ENCODE results near the gene FAM76B. TPM values are rescaled to one million over a fixed set of nuclear protein-coding genes. Genes with fewer than 3 reads are reported as not detected.

FAM76B gene
- total RNA-seq, 6 donors from 2014 or later: 16.2 to 82.8 (median 25.4) TPM

DNA sequence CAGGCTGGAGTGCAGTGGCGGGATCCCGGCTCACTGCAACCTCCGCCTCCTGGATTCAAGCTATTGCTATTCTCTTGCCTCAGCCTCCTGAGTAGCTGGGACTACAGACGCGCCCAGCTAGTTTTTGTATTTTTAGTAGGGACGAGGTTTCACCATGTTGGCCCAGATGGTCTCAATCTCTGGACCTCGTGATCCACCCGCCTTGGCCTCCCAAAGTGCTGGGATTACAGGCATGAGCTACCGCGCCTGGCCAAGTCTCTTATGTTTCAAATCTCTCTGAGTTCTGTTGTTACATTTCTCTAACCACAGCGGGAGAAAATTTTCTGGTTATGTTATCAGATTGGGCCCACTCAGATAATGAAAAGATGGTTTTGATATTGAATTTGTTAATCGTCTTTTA is 10.9 kb upstream of the FAM76B start:
- WGBS, 2 donors: 97 to 98% methylated on average over 12 of the region's 12 CpGs
- no peak for ATAC-seq (ENCODE audit: low FRiP score in 2 of 2)
- DNase-seq: no peak
- Histone ChIP-seq H3K4me3 (no peak overlapping the region), H3K9me3 (no peaks in the 10 kb centered on the region), H3K36me3 (peaks cover 0 to 28% (median 8%) of the 10 kb centered on the region in 4 donors), H3K27ac (no peak overlapping the region), H3K4me1 (no peaks in the 10 kb centered on the region), H3K27me3 (no peaks in the 10 kb centered on the region)
- TF ChIP-seq POLR2A (IDR thresholded peaks at IDR 0.05): no peak
- no peak for TF ChIP-seq EP300 (IDR thresholded peaks at IDR 0.05)
- TF ChIP-seq POLR2AphosphoS5 (IDR thresholded peaks at IDR 0.05): no peak
- TF ChIP-seq, protein P1, sequence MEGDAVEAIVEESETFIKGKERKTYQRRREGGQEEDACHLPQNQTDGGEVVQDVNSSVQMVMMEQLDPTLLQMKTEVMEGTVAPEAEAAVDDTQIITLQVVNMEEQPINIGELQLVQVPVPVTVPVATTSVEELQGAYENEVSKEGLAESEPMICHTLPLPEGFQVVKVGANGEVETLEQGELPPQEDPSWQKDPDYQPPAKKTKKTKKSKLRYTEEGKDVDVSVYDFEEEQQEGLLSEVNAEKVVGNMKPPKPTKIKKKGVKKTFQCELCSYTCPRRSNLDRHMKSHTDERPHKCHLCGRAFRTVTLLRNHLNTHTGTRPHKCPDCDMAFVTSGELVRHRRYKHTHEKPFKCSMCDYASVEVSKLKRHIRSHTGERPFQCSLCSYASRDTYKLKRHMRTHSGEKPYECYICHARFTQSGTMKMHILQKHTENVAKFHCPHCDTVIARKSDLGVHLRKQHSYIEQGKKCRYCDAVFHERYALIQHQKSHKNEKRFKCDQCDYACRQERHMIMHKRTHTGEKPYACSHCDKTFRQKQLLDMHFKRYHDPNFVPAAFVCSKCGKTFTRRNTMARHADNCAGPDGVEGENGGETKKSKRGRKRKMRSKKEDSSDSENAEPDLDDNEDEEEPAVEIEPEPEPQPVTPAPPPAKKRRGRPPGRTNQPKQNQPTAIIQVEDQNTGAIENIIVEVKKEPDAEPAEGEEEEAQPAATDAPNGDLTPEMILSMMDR (IDR thresholded peaks at IDR 0.05): no peak

DNA sequence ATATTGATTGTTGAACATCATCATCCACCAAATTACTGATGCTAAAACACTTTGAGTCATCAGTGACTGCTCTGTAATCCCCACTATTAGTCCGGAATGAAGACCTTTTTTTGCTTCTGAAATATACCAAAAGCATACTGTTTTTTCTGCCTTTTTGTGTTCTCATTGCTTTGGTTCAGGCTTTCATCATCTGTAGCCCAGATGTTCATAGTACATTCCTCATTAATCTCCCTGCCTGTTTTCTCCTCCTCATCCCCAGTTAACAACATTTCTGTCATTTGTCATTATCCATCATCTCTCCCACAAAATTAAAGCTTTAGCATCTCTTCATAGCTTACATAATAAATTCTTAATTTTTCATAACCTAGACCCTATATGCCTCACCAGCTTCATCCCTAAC is 10.0 kb upstream of the FAM76B start:
- no peaks in the 10 kb centered on the region for H3K4me1 ChIP-seq
- ATAC-seq (ENCODE audit: low FRiP score in 2 of 2) (no peak), DNase-seq (no peak)
- no peaks in the 10 kb centered on the region for H3K27me3 ChIP-seq
- H3K36me3 ChIP-seq: peaks cover 0 to 28% (median 8%) of the 10 kb centered on the region in 4 donors
- TF ChIP-seq, protein P1 (IDR thresholded peaks at IDR 0.05): no peak
- TF ChIP-seq EP300 (IDR thresholded peaks at IDR 0.05) (no peak), POLR2A (IDR thresholded peaks at IDR 0.05) (no peak), POLR2AphosphoS5 (IDR thresholded peaks at IDR 0.05) (no peak)
- H3K27ac ChIP-seq: no peak overlapping the region
- WGBS, 2 donors: 89 to 98% methylated on average over 1 of the region's 1 CpG
- no peaks in the 10 kb centered on the region for H3K9me3 ChIP-seq
- H3K4me3 ChIP-seq: no peak overlapping the region

DNA sequence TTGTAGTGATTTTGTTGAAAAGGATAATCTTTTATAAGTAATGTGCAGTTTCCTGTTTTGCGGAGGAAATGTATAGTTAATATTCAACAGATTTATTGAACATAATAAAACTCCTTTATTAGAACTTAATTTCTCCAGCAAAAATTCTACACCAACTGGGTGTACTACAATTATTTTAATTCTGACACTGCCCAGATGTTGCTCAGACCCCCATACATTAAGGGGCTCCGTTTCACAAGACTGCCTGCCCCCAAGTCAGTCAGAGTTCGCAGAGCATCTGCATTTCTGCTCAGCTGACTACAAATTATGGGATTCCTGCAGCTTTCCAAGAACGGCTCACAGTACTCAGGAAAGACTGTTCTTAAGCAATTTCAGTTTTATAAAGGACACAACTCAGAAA is 6.9 kb upstream of the FAM76B start:
- no peak for ATAC-seq (ENCODE audit: low FRiP score in 2 of 2)
- WGBS, 2 donors: 82 to 87% methylated on average over 4 of the region's 4 CpGs
- no peak for DNase-seq
- Histone ChIP-seq H3K4me1 (peaks cover 8 to 14% (median 10%) of the 10 kb centered on the region in 4 donors), H3K4me3 (no peak overlapping the region), H3K27ac (no peak overlapping the region), H3K27me3 (no peaks in the 10 kb centered on the region), H3K9me3 (no peaks in the 10 kb centered on the region), H3K36me3 (peaks cover 0 to 21% (median 8%) of the 10 kb centered on the region in 4 donors)
- TF ChIP-seq POLR2A (IDR thresholded peaks at IDR 0.05): no peak
- TF ChIP-seq, protein P1 (IDR thresholded peaks at IDR 0.05): no peak
- no peak for TF ChIP-seq EP300 (IDR thresholded peaks at IDR 0.05)

DNA sequence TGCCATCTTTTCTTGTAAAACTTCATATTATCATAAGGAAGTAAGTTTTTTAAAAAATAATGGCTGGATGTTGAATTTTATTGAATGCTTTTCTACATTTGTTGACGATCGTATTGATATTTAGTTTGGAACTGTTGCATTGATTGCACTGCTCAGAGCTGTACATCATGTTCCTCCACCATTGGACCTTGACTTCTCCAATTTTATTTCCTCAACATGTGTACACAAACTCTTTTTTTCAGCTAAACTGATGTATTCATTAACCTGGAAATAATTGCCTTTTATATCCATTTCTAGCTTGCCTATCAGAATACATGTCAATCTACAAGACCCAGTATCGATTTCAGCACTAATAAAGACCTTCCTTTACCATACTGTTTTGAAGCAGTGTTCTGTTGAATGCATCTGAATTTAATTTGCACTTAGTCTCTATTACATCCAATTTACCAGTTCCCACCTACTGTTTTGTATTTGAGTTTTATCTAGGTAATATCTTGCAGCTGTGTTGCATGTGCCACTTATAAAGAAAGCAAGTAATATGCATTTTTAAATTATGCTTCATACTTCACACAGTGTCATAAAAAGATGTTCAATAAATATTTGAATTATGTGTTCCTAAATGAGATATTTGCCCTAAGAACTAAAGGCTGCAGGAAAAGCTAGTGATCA is 6.2 kb upstream of the FAM76B start:
- peaks cover 0 to 16% (median 8%) of the 10 kb centered on the region in 4 donors for H3K36me3 ChIP-seq
- 95% methylated on average over 3 of the region's 3 CpGs for WGBS, 2 donors
- H3K4me3 ChIP-seq: no peak overlapping the region
- H3K9me3 ChIP-seq: no peaks in the 10 kb centered on the region
- TF ChIP-seq, protein P1 (IDR thresholded peaks at IDR 0.05): no peak
- TF ChIP-seq POLR2A (IDR thresholded peaks at IDR 0.05) (no peak), POLR2AphosphoS5 (IDR thresholded peaks at IDR 0.05) (no peak), EP300 (IDR thresholded peaks at IDR 0.05) (no peak)
- H3K27ac ChIP-seq: no peak overlapping the region
- no peak for DNase-seq
- ATAC-seq (ENCODE audit: low FRiP score in 2 of 2): no peak
- peaks cover 10 to 18% (median 14%) of the 10 kb centered on the region in 4 donors for H3K4me1 ChIP-seq
- H3K27me3 ChIP-seq: no peaks in the 10 kb centered on the region

DNA sequence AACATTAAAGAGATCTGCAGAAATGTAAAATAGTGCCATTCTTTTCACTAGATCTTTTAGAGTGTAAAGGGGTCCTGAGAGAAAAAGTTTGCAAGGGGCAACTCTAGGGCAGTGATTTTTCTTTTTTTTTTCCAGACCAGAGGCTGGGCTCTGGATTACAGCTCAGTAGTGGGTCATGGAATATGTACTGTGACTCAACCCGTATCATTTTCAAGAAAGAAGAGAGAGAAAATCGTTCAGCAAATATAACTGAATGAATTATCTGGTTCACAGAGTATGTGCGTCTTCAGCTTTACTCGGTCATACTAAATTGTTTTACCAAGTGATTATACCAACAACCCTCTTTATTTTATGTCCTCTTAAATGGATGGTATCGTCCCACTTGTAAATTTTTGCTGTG is 4.5 kb upstream of the FAM76B start:
- H3K4me3 ChIP-seq: no peak overlapping the region
- H3K36me3 ChIP-seq: peaks cover 0 to under 1% (median 0%) of the 10 kb centered on the region in 4 donors
- H3K27ac ChIP-seq: no peak overlapping the region
- TF ChIP-seq POLR2AphosphoS5 (IDR thresholded peaks at IDR 0.05) (no peak), POLR2A (IDR thresholded peaks at IDR 0.05) (no peak)
- TF ChIP-seq, protein P1 (IDR thresholded peaks at IDR 0.05): no peak
- H3K4me1 ChIP-seq: peaks cover 10 to 18% (median 14%) of the 10 kb centered on the region in 4 donors
- no peaks in the 10 kb centered on the region for H3K9me3 ChIP-seq
- DNase-seq (no peak), ATAC-seq (ENCODE audit: low FRiP score in 2 of 2) (no peak)
- 88 to 91% methylated on average over 5 of the region's 5 CpGs for WGBS, 2 donors
- no peaks in the 10 kb centered on the region for H3K27me3 ChIP-seq

Measured in upper lobe of left lung (tissue), 6 donors.